ENCODE measurements around the gene GTF3C2. TPM values are rescaled to one million over a fixed set of nuclear protein-coding genes. Genes with fewer than 3 reads are reported as not detected.

The GTF3C2 gene
- polyA plus RNA-seq, 2 of the 4 experiments (the other 2 are of a cell fraction), result 75.4 to 101 TPM

GRCh38 chr2:27288610-27289009 is 68.0 kb downstream of the GTF3C2 start:
- Histone ChIP-seq H3K4me1 (peaks cover 23% of the 10 kb centered on the region), H3K4me2 (no peak overlapping the region), H3K4me3 (no peak overlapping the region), H3K27ac (no peak overlapping the region), H3K9me3 (no peaks in the 10 kb centered on the region)
- TF ChIP-seq RNF2 (IDR thresholded peaks at IDR 0.05; ENCODE audit: borderline replicate concordance, low read depth) (no peak), EP300 (IDR thresholded peaks at IDR 0.05) (no peak), RFX5 (IDR thresholded peaks at IDR 0.05) (no peak), FOSB (CRISPR knock-in tag; IDR thresholded peaks at IDR 0.05) (no peak), ZC3H11A (IDR thresholded peaks at IDR 0.05) (no peak), MAZ (IDR thresholded peaks at IDR 0.05; ENCODE audit: borderline replicate concordance, low read depth, low read length) (no peak), FOXS1 (CRISPR knock-in tag; IDR thresholded peaks at IDR 0.05) (no peak), CTCF (IDR thresholded peaks at IDR 0.05) (no peak), KDM5A (IDR thresholded peaks at IDR 0.05) (no peak), ZNF302 (CRISPR knock-in tag; IDR thresholded peaks at IDR 0.05) (no peak), MYC (IDR thresholded peaks at IDR 0.05; ENCODE audit: borderline replicate concordance, low read length) (no peak), E2F6 (IDR thresholded peaks at IDR 0.05; ENCODE audit: borderline replicate concordance, low read depth) (no peak), RARB (CRISPR knock-in tag; IDR thresholded peaks at IDR 0.05) (no peak)
- ChIA-PET CTCF (interaction anchor here (0.9 to 20.5 kb wide), 9 partner anchors 8 to 320 kb away, joined by 3 to 394 read pairs (median 4); partner anchors contain the start of genes DNAJC5G, KHK, SLC30A3 and TRIM54), POLR2A (no interaction called here)
- DNase-seq (ENCODE audit: low read depth in 1 of 2, low spot score in 1 of 2), result no peak
- WGBS (ENCODE audit: missing lambda C conversion rate), result 58% methylated on average over 3 of the region's 3 CpGs
- FAIRE-seq, result peak; percentile 28
- ATAC-seq, result no peak

GRCh38 chr2:27285481-27285880 is 71.1 kb downstream of the GTF3C2 start:
- no peak for FAIRE-seq
- Histone ChIP-seq H3K4me3 (no peak overlapping the region), H3K27ac (no peak overlapping the region), H3K4me2 (no peak overlapping the region), H3K9me3 (no peaks in the 10 kb centered on the region), H3K4me1 (peaks cover 21% of the 10 kb centered on the region)
- WGBS (ENCODE audit: missing lambda C conversion rate), result 67% methylated on average over 6 of the region's 6 CpGs
- POLR2A ChIA-PET, result no interaction called here
- CTCF ChIA-PET, result interaction anchor here (10.6 to 12.1 kb wide), 3 partner anchors 11 to 33 kb away, joined by 205 to 394 read pairs (median 302); partner anchors contain the start of gene SLC30A3
- TF ChIP-seq PHF8 (IDR thresholded peaks at IDR 0.05; ENCODE audit: borderline replicate concordance, low read depth) (no peak), NFE2L2 (conservative IDR thresholded peaks at IDR 0.05; ENCODE audit: low read length) (no peak)
- DNase-seq (ENCODE audit: low read depth in 1 of 2, low spot score in 1 of 2), result no peak
- no peak for ATAC-seq

- Histone ChIP-seq H3K4me2 (no peak overlapping the region), H3K9me3 (no peaks in the 10 kb centered on the region), H3K4me3 (no peak overlapping the region), H3K27ac (no peak overlapping the region), H3K4me1 (peaks cover 25% of the 10 kb centered on the region)
- CTCF ChIA-PET, result interaction anchor here (3.2 to 12.1 kb wide), 5 partner anchors 11 to 188 kb away, joined by 12 to 394 read pairs (median 205); partner anchors contain the start of gene SLC30A3
- 74% methylated on average over 1 of the region's 1 CpG for WGBS (ENCODE audit: missing lambda C conversion rate)
- ATAC-seq (no peak), DNase-seq (ENCODE audit: low read depth in 1 of 2, low spot score in 1 of 2) (no peak), FAIRE-seq (no peak)
- TF ChIP-seq NFE2L2 (conservative IDR thresholded peaks at IDR 0.05; ENCODE audit: low read length), result no peak
- TF ChIP-seq KDM5A (IDR thresholded peaks at IDR 0.05), result no peak
- TF ChIP-seq CEBPB (IDR thresholded peaks at IDR 0.05), result no peak
- no peak for TF ChIP-seq POLR2A (IDR thresholded peaks at IDR 0.05; ENCODE audit: low read length)
- TF ChIP-seq RNF2 (IDR thresholded peaks at IDR 0.05; ENCODE audit: borderline replicate concordance, low read depth), result no peak
- no peak for TF ChIP-seq HMGXB4 (CRISPR knock-in tag; IDR thresholded peaks at IDR 0.05; ENCODE audit: borderline replicate concordance)
- TF ChIP-seq JUN (IDR thresholded peaks at IDR 0.05), result no peak
- no peak for TF ChIP-seq KDM1A (IDR thresholded peaks at IDR 0.05; ENCODE audit: low read depth)
- TF ChIP-seq HOXB5 (CRISPR knock-in tag; IDR thresholded peaks at IDR 0.05), result no peak
- TF ChIP-seq E2F6 (IDR thresholded peaks at IDR 0.05; ENCODE audit: borderline replicate concordance, low read depth), result no peak
- TF ChIP-seq CBX8 (IDR thresholded peaks at IDR 0.05), result no peak
- no peak for TF ChIP-seq PBX3 (IDR thresholded peaks at IDR 0.05)
- TF ChIP-seq RAD21 (conservative IDR thresholded peaks at IDR 0.05 in 1 of 2, IDR thresholded peaks at IDR 0.05 in 1 of 2), result no peak
- TF ChIP-seq RCOR1 (IDR thresholded peaks at IDR 0.05; ENCODE audit: low read depth, low read length), result no peak
- no peak for TF ChIP-seq ZC3H11A (IDR thresholded peaks at IDR 0.05)
- no peak for TF ChIP-seq ZSCAN20 (CRISPR knock-in tag; IDR thresholded peaks at IDR 0.05)
- TF ChIP-seq BCL3 (IDR thresholded peaks at IDR 0.05), result no peak
- POLR2A ChIA-PET, result no interaction called here
These were observed 71.6 kb downstream of the GTF3C2 start for GRCh38 chr2:27284996-27285395.

Data from A549 (cell line).